ENCODE results near the gene ADAMTS20.
"Not testable (repeated sequence)": the region's sequence is repeated elsewhere in the genome, so short reads cannot be mapped to it uniquely, and the experiment has no call there.

ADAMTS20 gene, protein sequence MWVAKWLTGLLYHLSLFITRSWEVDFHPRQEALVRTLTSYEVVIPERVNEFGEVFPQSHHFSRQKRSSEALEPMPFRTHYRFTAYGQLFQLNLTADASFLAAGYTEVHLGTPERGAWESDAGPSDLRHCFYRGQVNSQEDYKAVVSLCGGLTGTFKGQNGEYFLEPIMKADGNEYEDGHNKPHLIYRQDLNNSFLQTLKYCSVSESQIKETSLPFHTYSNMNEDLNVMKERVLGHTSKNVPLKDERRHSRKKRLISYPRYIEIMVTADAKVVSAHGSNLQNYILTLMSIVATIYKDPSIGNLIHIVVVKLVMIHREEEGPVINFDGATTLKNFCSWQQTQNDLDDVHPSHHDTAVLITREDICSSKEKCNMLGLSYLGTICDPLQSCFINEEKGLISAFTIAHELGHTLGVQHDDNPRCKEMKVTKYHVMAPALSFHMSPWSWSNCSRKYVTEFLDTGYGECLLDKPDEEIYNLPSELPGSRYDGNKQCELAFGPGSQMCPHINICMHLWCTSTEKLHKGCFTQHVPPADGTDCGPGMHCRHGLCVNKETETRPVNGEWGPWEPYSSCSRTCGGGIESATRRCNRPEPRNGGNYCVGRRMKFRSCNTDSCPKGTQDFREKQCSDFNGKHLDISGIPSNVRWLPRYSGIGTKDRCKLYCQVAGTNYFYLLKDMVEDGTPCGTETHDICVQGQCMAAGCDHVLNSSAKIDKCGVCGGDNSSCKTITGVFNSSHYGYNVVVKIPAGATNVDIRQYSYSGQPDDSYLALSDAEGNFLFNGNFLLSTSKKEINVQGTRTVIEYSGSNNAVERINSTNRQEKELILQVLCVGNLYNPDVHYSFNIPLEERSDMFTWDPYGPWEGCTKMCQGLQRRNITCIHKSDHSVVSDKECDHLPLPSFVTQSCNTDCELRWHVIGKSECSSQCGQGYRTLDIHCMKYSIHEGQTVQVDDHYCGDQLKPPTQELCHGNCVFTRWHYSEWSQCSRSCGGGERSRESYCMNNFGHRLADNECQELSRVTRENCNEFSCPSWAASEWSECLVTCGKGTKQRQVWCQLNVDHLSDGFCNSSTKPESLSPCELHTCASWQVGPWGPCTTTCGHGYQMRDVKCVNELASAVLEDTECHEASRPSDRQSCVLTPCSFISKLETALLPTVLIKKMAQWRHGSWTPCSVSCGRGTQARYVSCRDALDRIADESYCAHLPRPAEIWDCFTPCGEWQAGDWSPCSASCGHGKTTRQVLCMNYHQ (N-terminal part only)

DNA sequence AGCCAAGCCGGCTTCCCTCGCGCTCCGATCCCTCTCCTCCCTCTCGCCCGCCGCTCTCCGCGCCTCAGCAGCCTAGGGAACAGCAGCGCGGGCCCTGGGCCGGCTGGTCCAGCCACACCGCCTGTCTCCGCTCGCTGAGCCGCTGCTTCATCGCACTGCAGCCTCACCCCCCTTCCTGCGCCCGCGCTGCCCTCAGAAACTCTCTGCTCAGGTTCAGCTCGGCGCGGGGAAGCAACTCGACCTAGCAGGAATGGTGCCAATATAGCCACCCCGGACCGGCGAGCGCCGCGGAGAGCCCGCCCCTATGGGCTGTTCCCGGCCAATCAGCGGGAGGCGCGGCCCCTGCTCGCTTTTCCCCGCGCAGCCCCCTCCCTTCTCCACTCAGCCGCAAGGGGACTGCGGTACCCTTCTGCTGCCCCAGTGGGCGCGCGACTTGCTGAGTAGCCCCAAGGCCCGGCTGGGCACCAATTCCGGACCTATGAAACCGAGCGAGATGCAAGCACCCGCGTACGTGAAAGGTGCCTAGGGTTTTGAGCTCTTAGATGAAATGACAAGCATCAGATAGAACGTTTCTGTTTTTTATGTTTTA, at the start of gene ADAMTS20:
Gene ADAMTS20 (minus strand): TSS at position 233 of the 589 bp plus-strand sequence. CDS start 282 bp downstream, outside the sequence.
- no peak for DNase-seq

DNA sequence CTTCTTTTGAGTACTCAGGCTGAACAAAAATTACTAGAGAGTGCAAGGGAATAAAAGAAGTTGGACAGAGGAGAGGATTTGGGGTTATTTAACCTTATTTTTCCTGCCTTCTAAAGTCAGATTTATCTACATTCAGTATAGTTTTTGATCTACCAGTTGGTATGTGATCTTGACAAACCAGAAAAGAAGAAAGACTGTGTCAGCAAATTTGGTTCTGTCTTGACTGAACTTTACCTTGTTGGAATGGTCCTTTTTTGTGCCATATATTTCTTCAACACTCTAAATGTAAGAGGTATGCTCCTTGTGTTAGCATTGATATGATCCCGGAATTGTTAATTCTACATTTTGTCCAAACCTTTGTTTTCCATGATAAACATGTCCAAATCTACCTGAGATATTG, 47.7 kb upstream of the ADAMTS20 start:
- DNase-seq = no peak

DNA sequence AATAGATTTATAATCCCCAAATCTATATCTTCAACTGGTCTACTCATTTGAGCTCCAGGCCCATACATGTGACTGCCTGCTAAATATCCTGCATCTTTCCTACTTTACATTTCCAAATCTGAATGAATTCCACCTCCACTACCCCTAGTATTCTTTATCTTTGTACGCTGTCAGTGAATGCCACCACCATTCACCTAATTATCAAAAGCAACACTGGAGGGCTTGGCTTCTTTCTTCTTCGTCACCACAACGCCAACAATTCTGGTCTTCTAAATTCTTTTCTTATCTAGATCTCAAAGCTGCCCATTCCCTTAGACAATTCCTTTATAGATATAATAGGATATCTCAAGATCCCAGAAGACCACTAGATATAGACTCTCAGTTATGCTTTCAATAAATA, 47.1 kb upstream of the ADAMTS20 start:
- DNase-seq = no peak

DNA sequence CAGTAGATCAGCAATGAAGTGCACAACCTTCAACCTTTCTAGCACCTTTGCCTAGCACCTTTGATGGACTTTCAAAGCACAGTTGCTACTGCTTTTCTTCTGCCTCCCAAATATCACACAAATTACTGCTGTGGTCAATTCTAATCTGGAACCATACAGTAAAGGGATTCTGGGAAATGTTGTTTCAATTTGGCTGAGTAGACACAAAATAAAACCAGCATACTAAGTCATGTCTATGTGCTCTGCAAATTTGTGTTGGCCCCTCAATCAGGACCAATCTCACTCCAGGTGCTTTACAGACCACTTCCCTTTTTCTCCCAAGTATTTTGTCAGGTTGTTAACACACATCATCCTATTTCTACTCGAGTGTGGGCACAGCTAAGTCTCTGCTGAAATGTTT, 38.3 kb upstream of the ADAMTS20 start:
- DNase-seq = no peak

DNA sequence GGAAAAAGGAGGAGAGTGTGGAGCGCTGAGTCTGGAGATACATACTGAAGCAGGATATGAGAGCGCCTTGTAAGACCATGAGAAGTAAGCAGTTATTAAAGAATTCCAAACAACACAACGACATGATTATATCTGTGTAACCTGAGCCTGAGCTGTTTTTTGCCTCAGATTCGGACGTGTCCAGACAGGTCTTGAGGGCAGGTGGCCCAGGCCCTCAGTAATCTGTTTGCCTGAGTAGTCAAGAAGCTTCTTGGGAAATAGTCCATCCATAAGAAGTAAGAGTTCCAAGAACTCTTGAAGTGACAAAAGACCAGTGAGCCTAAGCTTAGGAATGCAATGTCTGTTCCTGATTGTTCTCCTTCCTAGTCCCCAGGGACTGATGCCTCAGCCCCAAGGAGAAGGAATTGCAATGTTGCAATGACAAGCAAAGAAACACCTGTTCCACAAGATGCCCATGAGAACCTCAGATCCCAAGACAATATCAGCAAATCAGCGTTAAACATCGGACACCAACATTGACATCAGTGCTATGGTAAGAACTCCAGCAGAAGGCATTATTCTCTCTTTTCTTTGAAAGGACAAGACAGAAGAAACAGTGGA, 34.7 kb upstream of the ADAMTS20 start:
- no peak for DNase-seq

DNA sequence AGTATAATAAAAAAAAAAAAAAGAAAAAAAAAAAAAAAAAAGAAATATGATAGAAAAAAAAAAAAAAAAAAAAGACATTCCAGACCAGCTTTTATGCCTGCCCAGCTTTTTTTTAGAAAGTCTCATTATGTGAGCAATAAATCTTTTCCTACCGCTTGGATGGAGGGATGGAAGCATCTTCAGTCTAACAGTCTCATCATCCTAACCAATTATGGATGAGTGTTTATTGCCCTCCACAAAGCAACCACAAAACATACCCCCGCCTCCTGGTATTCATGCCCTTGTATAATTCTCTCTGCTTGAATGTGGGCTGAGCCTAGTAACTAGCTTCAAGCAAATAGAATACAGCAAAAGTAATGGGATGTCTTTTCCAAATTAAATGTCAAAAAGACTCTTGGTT, 33.7 kb upstream of the ADAMTS20 start:
- no peak for DNase-seq

DNA sequence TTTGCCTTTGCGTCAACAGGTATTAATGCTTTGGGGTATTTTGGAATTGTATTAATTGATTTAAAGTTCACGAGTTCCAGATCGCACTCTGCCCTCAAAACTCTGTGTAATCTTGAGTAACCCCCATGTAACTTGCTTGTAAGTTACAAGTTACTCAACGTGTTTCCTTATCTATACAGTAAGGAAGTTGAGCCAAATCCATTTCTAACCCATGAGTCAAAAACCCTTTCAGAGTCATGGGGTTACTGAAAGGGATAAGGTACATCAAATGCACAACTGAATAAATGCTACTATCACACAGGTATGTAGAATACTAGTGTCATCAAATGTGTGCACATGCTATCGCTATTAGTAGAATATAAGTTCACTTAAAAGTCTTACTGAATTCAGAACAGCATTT, 28.6 kb upstream of the ADAMTS20 start:
- DNase-seq = no peak

DNA sequence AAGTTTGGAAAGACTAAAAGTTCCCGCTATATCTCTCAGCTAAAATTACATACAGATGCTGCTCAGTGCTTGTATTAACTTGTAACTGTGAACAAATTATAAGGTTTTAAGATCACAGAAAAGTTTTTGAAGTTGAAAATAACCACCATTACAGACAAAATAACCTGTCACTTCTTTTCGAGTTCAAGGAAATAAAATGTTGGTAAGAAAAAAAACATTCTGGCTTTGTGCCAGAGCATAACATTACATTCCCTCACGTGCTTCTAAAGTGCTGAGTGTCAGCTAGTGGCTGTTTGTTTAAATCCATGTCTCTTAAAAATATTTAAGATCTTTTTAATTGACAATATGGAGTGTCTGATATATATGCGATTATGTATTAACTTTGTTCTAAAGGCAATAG, 27.2 kb upstream of the ADAMTS20 start:
- no peak for DNase-seq

DNA sequence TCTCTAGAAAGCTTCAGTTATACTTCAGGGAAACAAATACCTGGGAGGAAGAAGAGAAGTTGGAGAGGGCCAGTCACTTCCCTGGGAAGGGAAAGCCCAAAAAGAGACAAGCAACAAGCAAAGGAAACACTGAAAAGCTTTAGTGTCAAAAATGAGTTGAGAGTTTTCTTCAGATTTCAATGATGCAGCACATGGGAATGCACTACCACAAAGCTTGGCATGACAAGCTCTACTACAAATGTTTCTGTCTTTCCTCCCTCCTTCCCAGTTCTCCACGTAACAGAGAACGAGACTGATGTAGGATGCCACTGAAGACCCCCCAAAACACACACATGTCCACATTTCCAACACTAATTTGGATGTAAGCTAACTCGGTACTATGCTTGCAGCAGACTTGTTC, 26.8 kb upstream of the ADAMTS20 start:
- DNase-seq = no peak

DNA sequence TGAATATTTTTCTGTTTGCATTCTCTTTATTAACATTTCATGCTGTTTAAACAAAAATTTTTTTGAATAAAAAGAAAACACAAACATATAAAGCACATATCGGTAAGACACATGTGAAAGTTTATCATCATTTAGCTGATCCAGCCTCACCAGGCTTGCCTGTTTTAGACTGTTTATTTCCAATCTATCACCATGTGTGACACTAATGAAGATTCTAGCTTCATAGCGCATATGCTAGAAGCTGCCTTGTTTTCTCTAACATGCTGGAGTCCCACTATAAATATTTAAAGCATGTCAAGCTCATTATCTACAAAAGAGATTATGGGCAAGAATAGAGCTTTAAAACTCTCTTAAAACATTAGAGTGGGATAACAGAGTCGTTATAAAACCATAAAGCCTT, 25.4 kb upstream of the ADAMTS20 start:
- no peak for DNase-seq

DNA sequence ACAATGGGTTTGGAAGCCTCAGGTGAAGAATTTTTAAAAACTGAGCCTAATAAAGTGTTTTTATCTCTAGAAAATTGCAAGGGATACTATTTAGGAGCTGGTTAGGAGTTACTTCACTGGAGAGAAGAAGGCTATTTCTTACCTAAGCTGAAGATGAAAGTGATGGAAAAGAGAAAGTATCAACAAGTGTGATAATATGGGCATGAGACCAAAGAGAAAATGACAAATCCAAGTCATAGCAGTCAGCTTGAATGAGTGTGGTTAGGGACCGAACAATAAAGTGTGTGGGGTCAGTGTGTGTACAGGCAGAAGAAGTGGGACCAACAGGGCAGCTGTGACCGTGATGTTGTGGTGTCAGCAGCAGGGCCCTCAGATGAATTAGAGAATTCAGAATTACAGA, 24.2 kb upstream of the ADAMTS20 start:
- no peak for DNase-seq

DNA sequence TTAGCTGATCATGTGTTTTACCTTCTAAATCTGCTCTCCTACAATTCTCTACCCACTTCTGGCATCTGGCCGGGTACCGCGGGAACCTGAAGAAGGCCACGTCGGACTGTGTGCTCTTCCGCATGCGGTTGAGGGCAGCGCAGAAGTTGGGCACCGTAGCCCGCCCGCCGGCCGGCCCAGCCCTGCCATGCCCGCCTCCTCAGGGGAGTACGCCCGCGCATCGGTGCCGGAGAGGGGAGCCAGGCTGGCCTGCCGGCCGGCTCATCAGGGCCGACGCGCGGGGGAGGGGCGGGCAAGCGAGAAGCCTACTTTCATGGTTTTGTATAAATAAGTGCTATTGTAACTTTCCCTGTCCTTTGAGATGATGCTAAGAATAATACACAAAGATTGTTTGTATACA, 19.9 kb upstream of the ADAMTS20 start:
- no peak for DNase-seq

DNA sequence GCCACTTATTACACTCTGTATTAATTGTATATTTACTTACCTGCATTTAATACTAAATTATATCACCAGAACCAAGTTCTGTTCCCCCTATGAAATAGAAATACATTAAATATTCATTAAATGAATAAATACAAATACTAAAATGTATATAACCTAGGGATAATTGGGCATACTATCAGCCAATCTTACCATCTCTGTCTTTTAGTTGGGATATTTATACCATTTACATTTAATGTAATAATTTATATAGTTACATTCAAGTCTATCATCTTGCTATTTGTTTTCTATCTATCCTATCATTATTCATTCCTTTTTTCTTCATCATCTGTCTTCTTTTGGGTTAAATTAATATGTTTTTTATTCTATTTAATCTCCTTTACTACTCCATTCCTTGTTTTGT, 4.1 kb upstream of the ADAMTS20 start:
- no peak for DNase-seq

DNA sequence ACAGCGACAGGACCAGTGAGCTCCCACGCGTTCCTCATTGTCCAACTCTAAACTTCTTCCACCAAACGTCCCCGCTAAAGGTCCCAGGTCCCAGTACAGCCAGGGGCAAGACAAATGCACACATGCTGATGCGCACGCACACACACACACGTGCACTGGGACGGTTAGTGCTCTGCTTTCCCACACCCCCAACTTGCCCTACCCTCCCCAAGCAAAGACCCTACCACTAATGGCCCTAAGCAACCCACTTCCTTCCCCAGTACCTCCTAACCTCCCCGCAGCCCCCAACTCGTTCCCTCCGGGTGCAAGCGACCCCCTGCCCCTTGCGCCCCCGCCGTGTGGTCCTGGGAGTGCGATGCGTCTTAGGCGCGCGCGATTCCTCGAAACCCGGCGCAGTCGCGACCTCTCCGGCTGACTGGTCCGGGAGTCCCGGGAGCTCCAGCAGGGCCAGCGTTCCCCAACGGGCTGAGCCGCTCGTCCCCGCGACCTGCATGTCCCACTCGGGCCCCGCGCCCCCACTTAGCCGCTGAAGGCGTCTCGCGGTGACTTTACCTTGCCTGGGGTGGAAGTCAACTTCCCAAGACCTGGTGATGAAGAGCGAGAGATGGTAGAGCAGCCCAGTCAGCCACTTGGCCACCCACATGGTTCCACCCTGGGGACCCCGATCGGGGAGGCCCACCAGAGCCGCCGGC, 578 bp downstream of the ADAMTS20 start:
- no peak for DNase-seq

DNA sequence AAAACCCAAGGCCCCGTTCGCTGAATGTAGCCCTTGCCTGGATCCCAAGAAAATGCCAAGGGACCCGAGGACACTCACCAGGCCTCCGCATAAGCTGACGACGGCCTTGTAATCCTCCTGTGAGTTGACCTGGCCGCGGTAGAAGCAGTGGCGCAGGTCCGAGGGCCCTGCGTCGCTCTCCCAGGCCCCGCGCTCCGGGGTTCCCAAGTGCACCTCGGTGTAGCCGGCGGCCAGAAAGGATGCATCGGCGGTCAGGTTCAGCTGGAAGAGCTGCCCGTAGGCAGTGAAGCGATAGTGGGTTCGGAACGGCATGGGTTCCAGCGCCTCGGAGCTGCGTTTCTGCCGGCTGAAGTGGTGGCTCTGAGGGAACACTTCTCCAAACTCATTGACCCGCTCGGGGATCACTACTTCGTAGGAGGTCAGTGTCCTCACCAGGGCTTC, 1.2 kb downstream of the ADAMTS20 start:
- no peak for DNase-seq

DNA sequence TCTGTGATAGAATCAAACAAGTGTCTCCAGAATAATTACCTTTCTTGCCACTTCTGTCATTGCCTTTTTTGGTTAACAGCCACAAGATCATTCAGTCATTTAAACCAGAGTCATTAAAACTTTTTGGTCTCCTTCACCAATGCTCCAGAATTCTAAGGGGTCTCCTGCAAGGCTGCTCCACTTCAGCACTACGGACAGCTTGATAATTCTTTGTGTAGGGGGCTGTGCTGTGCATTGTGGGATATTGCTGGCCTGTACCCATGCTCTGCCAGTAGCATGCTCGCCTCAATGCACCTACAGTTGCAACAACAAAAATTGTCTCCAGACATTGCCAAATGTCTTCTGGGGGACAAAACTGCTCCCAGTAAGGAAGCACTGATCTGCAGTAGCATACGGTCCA, 7.3 kb downstream of the ADAMTS20 start:
- DNase-seq = no peak

DNA sequence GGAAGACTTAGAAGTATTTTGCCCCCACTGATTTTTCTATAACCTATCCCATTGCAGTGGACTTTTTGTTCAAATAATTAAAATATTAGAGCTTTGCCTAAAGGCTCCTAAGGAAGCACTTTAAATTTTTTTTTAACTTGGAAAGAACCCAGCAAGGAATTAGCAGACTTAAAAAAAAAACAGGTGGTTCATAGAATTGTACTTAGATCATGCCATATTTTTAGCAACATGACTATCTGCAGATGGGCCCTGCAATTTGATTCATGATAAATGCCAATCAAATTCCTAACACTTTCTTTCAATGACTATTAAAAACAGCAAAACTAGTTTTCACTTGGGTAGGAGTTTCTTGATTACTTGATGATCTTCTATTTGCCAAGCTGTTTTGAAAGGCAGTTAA, 11.5 kb downstream of the ADAMTS20 start:
- DNase-seq = no peak

DNA sequence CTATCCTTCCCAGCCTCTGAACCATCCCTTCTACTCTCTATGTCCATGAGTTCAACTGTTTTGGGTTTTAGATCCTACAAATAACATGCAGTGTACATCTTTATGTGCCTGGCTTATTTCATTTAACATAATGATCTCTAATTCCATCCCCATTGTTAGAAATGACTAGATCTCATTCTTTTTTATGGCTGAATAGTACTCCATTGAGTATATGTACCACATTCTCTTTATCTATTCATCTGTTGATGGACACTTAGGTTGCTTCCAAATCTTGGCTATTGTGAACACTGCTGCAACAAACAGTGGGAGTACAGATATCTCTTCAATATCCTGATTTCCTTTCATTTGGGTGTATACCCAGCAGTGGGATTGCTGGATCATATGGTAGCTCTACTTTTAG, 14.3 kb downstream of the ADAMTS20 start:
- DNase-seq = not testable (repeated sequence)

DNA sequence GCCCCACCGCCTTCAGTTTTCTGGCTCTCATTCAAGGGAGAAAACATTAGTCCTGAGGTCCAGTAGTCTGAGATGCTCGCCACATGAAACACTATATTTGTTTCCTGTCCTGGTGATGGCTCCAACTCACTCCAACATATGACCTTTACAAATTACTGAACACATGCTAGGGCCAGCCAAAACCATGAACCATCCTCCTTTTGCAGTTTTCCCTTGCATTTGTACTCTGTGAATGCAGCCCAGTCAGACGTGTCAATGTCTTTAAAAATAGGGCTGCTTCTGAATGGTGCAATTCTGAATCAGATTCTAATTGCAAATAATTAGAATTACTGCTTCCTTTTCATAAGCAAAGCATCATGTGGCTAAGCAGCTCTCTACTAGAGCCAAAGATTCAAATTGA, 36.0 kb downstream of the ADAMTS20 start:
- no peak for DNase-seq

DNA sequence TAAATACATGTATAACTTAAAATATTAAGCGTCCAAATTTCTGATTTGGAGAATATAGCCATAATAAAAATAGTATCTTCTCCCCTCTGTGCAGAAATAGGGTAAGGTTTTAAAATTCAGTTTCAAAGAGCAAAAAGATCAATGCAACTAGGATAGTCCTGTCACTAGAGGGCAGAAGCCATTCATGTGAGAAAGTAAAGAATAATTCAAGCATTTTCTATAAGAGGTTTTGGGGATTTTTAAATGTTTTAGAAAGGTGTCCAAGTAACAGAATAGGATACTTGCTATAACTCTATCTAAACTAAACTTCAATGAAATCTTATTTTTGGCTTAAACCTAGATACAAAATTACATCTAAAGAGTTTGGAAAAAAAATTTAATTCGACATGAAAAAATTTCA, 50.3 kb downstream of the ADAMTS20 start:
- DNase-seq = no peak

DNA sequence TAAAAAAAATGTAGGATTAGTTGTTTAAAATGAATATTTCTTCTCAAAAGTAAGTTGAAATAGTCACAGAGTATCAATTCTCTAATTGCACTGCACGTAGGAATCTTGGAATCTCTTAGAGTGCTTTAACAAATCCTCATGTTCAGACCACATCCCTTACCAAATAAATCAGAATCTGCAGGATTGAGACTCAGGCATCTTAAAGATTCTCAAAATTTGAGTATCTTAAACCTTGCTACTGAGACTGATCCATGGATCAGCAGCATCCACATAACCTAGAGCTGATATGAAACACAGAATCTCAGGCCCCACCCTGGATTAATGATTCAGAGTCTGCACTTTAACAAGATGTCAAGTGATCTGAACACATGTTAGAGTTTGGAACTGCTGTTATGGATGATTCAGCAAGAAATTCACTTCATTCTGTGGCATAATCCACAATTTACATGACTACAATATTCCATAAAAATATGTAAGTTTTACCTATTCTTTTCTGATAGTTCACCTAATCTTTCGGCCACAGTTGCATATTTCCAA, 58.7 kb downstream of the ADAMTS20 start:
- DNase-seq = no peak

Data from inflammatory macrophage treated with lipopolysaccharide for 1 hour (primary cell).